HL-60 (cell line): ENCODE data around the gene VAMP4.

Experiments
- POLR2AphosphoS5 ChIP-seq: IDR thresholded peaks from 2 replicates; pipeline ENCODE4 v1.6.1; 2012; ENCODE audit warnings: low read depth
- TF ChIP-seq, protein P1 (sequence below): IDR thresholded peaks from one replicate; pipeline ENCODE4 v1.5.1; 2011; ENCODE audit warnings: low read length, control low read depth, inconsistent platforms; ENCODE audit not compliant: insufficient read depth

DNA sequence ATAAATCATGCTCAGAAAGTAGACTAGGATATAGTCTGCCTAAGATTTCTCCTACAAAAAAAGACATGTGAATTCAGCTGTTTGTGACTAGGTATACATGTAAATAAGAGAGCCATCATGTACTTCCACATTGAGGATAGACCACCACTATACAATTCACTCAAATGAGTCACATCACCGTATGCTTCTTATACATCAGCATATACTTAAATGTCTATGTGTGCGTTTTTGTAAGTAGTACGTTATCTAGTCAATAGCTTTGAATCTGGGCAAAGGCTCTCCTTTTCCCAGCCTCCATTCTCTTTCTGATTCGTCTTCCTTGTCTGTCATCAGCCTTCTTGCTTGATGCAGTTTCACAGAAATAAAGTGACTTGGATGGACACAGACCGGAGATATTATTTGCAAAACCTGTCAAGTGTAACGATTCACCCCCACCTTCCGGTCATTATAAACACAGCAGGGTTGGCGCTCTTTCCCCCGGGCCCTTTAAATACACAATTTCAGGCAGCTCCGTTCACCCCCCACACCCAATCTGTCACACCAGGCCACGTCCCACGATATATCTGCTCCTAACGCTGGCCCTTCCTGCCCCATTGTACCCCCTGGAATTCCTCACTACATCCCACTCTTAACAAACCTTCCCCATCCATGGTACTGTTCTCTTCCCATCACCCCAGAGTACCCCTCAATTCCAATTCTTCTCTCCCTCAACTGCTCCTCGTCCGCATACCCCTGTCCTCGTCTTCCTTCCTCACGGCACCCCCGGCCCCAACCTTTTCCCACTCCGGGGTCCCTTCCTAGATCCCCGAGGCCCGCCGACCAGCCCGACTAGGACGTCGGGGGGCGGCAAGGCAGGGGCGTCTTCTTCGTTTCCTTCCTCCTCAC, 636 bp downstream of the VAMP4 start:
- TF ChIP-seq POLR2AphosphoS5: no peak
- TF ChIP-seq, protein P1, sequence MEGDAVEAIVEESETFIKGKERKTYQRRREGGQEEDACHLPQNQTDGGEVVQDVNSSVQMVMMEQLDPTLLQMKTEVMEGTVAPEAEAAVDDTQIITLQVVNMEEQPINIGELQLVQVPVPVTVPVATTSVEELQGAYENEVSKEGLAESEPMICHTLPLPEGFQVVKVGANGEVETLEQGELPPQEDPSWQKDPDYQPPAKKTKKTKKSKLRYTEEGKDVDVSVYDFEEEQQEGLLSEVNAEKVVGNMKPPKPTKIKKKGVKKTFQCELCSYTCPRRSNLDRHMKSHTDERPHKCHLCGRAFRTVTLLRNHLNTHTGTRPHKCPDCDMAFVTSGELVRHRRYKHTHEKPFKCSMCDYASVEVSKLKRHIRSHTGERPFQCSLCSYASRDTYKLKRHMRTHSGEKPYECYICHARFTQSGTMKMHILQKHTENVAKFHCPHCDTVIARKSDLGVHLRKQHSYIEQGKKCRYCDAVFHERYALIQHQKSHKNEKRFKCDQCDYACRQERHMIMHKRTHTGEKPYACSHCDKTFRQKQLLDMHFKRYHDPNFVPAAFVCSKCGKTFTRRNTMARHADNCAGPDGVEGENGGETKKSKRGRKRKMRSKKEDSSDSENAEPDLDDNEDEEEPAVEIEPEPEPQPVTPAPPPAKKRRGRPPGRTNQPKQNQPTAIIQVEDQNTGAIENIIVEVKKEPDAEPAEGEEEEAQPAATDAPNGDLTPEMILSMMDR: no peak
